Stimulated activated CD4-positive, alpha-beta T cell treated with anti-CD3 and anti-CD28 coated beads, Interleukin-2, amount 100 ng/mL, for 48 hours (primary cell): ENCODE data around the gene ANKRD39.

Experiments used
- DNase-seq, 2 donors: peaks; one replicate each; pipeline ENCODE4 v3.0.0-alpha.2; 2020

ANKRD39 gene

GRCh38 chr2:96887493-96888012, 29.7 kb upstream of the ANKRD39 start:
- no peak for DNase-seq

- DNase-seq = no peak
Observed at GRCh38 chr2:96885432-96886347, 27.9 kb upstream of the ANKRD39 start.

DNA sequence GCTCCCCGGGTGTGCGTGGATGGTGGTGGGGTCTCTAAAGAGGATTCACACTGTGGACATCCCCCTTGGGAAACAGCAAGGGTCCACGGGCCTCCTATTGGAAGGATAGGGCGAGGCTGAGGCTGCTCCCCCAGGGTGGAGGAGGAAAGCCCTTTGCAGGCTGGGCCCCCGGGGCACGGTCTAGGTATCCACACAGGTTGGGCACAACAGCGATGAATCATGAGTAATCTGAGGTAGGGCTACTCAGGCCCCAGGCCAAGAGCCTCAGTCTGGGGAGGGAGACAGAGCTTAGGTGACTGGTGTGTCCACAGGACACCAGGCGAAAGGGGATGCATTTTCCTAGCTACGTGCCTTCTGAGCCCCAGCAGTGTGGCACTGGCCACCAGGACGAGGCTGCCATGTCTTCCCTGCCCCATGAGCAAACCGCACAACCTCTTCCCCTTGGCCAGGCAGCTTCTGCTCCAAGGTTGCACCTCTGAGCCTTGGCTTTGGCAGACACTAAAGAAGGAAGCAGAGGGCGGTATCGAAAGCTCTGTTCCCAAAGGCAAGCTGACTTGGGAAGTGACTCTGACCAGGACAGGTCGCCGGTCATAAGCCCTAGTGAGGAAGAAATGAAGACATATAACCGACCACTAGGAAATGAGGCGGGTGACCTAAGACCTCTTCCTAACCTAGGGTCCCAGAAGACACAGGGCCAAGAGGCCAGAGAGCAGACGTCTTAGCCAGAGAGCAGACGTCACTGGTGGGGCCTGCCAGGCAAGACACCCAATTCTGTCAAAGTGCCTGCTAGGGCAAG, 26.7 kb upstream of the ANKRD39 start:
- no peak for DNase-seq

DNA sequence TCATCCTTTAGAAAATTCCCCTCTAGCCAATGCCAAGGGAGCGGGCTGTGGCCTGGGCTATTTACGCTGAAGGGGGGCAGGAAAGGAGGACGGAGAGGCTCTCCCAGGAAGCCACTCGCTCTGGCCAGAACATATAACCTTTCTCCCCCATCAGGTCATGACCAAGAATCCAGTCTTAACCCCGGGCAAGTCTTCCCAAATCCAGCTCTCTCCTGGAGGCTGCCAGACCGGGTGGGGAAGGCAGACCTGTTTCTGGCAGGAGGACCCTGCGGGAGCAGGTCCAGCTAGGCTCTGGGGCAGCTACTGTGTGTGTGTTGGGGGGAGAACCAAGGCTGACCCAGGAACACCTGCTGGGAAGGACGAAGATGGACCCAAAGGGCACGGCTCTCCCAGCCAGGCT, 25.5 kb upstream of the ANKRD39 start:
- DNase-seq = no peak

DNA sequence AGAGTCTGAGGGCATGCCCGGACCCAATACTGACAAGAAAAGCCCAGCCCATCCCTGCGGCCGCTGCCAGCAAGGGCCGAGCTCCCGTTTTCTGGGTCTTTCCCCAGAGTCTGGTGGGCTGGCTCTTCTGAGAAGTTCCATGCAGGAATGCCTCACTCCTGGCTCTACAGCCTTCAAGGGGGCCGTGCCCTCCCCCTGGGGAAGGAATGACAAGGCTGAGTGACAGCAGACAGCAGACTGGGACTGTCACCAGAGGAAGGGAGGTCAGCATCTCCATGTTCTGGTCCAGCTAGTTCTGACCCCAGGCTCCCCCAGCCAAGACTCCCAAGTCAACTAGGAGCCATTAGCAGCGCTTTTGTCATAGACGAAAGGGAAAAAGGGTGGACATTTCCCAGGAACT, 25.1 kb upstream of the ANKRD39 start:
- no peak for DNase-seq

DNA sequence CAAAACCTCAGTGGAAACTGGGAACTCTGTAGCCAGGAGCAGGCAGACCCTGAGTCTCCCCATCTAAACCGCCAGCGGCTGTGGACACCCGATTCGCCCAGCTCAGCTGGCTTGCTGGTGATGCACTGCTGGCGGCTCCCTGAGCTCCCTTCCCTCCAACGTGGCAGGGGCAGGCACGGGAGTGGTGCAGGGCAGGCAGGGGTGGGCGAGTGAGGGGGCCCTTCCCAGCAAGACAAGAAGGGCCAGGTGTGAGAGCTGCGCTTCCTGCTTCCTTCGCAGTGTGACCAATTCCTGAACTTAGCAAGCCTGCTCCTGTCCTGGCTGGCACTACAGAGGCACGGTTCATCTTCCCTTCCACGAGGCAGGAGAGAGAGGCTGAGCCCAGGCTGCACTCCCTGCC, 24.4 kb upstream of the ANKRD39 start:
- no peak for DNase-seq

GRCh38 chr2:96881349-96882195, 23.8 kb upstream of the ANKRD39 start:
- DNase-seq = no peak

DNA sequence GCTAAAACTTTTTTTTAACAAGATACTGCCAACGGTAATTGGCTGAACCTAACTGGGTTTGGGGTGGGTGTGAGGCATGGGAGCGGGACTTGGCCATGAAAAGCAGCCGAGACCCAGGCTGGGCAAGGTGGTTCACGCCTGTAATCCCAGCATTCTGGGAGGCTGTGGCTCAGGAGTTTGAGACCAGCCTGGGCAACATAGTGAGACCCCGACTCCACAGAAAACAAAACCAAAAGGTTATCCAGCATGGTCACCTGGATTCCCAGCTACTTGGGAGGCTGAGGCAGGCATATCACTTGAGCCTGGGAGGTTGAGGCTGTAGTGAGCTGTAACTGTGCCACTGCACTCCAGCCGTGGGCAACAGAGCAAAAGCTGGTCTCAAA, 23.1 kb upstream of the ANKRD39 start:
- no peak for DNase-seq

- no peak for DNase-seq
Observed at GRCh38 chr2:96879545-96880040, 21.8 kb upstream of the ANKRD39 start.

DNA sequence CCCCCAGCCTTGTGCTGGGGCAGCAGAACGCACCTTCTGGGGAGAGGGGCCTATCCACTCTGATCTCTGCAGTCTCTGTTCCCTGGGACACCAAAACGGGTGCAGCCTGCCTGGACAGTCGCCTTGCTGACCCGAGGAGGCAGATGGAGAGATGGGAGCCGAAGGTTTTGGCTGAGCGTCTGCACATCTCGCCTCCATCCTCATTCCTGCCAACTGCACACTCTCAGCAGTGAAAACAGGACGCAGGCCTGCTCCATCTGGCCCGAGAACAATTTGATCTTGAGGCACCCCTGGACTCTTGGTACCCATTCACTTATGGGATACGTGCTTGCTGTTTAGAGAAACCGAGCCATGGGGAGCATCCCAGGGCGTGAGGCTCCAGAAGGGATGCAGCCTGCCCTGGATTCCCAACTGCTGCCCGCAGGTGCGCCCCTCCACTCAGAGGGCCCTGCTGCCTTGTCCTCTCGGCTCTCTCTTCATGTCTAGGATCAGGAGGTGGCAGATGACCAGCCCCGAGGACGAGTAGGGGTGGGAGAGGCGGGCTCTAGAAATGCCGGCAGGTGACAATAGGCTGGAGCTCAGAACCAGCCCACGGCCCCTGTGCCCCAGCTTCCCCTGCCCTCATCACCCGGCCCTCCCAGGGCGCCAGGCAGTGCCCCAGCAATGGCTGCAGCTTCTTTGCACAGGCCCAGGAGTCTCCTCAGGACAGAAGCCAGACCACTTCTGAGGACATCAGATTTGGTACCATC, 21.2 kb upstream of the ANKRD39 start:
- no peak for DNase-seq

GRCh38 chr2:96878171-96878570, 20.4 kb upstream of the ANKRD39 start:
- DNase-seq = no peak

- no peak for DNase-seq
Observed at GRCh38 chr2:96877631-96878092, 19.8 kb upstream of the ANKRD39 start.

DNA sequence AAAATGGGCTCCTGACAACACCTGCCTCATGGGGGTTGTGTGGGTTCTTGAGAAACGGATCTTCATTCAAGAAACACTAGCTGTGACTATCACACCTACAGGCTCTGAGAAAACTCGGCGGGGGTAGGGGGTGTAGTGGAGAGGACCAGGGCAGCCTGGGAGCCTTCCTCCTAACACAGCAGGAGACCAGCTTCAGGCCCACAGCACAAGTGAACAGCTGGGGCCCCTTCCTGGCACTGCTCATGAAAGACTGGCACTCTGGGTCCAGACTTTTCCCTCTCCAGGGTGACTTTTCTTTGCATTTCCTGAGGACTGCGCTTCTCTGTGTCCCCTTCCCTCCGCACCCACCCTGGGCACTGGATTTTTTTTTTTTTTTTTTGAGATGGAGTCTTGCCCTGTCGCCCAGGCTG, 19.2 kb upstream of the ANKRD39 start:
- no peak for DNase-seq

- DNase-seq = no peak
Observed at GRCh38 chr2:96876269-96877041, 18.6 kb upstream of the ANKRD39 start.

GRCh38 chr2:96875498-96876268, 17.9 kb upstream of the ANKRD39 start:
- no peak for DNase-seq

- no peak for DNase-seq
Observed at GRCh38 chr2:96874198-96874831, 16.5 kb upstream of the ANKRD39 start.

DNA sequence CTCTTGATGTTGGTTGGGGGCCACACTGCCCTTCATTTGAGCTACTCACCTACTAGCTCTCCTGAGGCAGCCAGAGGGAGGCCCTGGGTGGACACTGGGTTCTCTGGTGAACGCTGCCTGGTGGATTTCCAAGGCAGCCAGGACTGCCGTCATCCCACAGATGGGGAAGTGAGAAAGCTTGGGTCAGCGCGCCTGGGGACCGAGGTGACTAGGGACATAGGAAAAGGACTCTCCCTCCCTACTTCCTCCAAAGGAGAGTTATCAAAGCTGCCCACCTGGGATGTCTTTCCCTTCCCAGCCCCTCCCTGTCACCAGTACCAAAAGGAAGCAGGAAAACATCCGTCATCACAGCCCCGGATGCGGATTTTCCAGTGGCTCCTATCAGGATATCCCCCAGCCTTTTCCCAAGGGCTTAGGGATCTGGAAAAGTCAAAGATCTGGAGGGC, 15.9 kb upstream of the ANKRD39 start:
- no peak for DNase-seq

DNA sequence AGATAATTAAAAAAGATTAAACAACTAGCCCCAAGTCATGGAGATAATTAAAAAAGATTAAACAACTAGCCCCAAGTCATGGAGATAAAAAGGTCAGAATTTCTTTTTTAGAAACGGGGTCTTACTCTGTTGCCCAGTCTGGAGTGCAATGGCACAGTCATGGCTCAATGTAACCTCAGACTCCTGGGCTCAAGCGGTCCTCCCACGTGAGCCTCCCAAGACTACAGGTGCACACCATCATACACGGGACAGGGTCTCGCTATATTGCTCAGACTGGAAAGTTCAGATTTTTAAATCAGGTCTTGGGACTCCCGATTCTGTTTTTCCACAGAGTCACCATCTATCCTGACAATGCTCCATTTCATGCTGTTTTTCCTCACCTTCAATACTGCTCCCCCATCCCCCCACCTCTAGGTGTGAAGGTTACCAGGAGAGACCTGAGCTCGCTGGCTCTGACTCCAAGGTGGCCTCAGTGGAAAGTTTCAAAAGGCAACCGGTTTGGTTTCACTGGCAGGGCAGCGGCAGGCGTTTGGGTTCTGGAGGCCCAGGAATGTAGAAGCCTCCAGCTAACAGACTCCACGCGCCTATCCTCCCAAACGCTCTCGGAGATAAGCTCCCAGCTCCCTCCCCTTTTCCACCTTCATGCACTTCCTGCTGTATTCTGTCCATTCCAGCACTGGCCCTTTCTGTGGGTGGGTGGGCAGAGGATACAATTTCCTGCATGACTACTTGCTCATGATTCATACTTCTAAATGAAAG, 15.0 kb upstream of the ANKRD39 start:
- DNase-seq = no peak
